Measurements from ENCODE around the gene RASD2.

The RASD2 gene

DNA sequence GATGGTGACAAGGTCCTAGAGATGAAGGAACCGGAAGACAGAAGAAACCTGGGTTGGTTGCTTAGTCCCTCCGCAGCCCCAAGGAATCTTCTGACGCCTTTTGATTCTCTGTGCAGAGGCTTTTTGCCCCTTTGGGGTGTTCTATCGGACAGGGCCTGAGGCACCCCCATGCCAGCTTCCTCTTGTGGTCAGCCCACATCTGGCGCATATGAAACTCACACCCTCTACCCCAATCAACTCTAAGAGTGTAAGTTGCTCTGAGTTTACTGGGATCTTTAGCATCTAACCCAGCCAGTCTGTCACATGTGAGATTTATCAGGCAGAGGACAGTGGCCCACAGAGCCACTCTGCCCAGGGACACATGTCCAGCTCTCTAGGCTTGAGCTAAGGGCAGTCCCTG lies 17.4 kb downstream of the RASD2 start:
- DNase-seq (ENCODE audit: low spot score) = no peak
- TF ChIP-seq, protein P1, sequence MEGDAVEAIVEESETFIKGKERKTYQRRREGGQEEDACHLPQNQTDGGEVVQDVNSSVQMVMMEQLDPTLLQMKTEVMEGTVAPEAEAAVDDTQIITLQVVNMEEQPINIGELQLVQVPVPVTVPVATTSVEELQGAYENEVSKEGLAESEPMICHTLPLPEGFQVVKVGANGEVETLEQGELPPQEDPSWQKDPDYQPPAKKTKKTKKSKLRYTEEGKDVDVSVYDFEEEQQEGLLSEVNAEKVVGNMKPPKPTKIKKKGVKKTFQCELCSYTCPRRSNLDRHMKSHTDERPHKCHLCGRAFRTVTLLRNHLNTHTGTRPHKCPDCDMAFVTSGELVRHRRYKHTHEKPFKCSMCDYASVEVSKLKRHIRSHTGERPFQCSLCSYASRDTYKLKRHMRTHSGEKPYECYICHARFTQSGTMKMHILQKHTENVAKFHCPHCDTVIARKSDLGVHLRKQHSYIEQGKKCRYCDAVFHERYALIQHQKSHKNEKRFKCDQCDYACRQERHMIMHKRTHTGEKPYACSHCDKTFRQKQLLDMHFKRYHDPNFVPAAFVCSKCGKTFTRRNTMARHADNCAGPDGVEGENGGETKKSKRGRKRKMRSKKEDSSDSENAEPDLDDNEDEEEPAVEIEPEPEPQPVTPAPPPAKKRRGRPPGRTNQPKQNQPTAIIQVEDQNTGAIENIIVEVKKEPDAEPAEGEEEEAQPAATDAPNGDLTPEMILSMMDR (IDR thresholded peaks at IDR 0.05; ENCODE audit: extremely low read depth, missing control alignments) = no peak

DNA sequence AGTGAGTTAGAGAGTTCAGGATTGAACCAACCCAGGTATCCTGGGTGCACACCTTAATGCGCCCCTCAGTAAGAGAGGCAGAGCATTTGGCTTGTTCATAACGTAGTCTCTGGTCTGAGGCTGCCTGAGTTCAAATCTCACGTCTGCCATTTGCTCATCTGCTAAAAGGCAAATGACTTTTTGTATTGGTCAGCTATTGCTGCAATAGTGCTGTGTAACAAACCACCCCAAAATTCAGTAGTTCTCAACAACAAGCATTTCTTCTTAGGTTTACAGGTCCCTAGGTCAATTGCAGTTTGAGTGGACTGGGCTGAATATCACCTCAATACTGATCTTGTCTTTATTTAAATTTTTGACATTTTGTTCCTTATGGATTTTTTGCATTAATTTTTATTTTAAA lies 18.1 kb downstream of the RASD2 start:
- DNase-seq (ENCODE audit: low spot score) = no peak
- TF ChIP-seq, protein P1 (IDR thresholded peaks at IDR 0.05; ENCODE audit: extremely low read depth, missing control alignments) = no peak

DNA sequence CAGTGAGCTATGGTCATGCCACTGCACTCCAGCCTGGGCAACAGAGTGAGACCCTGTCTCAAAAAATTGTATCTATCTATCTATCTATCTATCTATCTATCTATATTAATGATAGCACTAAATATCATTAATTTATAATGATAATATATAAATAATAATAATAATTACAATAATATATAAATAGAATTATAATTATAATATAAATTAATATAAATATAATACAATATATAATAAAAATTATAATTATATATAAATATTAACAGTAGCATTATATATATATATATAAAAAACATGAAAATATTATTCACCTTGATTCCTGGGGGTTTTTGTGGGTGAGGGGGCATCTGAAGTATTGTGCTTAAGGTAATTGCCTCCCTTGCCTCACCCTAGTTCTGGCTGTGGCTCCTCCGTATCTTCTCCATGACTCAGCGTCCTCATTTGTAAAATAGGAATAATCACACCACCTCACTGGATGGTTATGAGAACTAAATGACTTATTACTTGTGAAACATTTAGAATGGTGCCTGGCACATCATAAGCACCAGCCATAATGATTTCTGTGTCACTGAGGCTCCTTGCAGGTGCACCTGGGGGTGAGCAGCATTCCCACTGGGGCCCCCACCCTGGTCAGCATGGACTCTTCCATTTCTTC lies 18.8 kb downstream of the RASD2 start:
- no peak for DNase-seq (ENCODE audit: low spot score)
- TF ChIP-seq, protein P1 (IDR thresholded peaks at IDR 0.05; ENCODE audit: extremely low read depth, missing control alignments) = no peak

DNA sequence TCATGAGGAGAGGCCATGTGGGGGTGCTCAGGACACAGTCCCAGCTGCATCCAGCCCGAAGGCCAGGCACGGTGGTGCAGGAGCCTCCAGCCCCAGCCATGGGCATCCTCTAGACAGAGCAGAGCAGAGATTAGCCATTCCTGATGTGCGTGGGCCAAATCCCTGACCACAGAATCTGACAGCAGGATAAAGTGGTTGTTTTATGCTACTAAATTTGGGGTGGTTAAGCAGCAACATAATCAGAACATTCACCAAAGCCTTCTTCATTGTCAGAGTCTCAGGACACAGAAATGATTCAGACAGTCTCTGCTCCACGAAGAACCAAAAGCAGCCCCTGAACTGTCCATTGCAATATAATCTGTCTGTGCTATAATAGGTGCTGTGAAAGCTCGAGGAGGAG lies 19.7 kb downstream of the RASD2 start:
- TF ChIP-seq, protein P1 (IDR thresholded peaks at IDR 0.05; ENCODE audit: extremely low read depth, missing control alignments) = no peak
- no peak for DNase-seq (ENCODE audit: low spot score)

DNA sequence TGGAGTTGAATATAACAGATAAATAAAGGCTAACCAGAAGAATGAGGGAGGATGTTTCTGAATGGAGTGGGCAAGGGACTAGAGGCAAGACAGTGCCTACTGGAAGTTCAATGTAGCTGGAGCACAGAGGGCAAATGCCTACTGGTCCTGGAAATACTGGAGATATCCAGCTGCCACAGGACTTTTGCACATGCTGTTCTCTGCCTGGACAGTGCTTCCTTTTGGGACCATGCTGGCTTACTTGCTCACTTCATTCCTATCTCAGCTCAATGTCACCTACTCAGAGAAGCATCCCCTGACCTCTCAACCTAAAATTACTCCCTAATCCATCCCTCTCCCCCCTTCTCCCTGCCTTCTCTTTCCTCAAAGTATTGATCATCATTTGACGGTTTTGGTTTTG lies 20.2 kb downstream of the RASD2 start:
- DNase-seq (ENCODE audit: low spot score) = no peak
- TF ChIP-seq, protein P1 (IDR thresholded peaks at IDR 0.05; ENCODE audit: extremely low read depth, missing control alignments) = no peak

DNA sequence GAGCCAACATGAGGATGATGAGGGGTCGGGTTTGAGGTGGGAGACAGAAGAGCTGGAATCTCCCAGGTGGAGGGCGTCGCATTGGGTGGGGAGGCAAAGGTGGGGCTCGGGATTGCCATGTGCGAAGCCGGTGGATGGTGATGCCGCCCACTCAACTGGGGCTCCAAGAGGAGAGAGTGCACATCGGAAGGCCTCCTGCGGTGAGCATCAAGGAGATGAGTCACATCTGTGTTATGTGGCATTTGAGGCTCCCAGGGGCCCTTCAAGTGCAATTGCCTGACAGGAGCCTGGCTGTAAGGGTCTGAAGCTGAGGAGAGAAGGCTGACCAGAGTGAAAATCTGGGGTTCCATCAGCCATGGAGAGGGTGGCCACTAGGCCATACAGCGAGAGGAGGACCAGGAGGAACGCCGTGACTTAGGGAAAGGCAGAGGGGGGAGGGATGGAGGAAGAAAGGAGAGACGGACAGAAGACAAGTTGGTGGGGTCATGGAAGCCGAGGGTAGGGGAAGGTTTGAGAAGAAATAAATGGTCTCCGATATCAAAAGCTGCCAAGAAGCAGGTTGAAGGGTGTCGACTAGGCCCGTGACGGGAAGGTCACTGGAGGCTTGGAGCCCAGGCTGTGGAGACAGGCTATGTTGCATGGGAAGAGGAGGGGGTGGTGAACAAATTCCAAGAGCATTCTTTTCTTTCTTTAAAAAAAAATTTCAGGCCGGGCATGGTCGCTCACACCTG lies 21.3 kb downstream of the RASD2 start:
- TF ChIP-seq, protein P1 (IDR thresholded peaks at IDR 0.05; ENCODE audit: extremely low read depth, missing control alignments) = no peak
- DNase-seq (ENCODE audit: low spot score) = no peak

DNA sequence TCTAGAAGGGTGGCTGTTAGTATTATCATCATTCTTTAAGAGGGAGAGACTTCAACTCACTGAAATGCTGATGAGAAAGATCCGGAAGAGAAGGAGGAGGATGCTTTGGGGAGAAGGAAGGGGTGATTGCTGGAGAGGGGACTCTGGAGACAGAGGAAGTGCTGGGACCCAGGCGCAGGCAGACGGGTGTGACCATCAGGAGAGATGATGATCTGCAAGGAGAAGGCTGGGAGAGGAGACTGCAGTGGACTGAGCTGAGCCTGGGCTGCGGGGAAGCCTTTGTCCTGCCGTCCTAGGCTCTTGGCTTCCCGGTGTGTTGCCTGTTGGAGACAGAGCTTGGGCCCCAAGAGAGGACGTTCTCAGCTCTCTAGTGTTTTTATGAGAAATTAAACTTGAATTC lies 22.6 kb downstream of the RASD2 start:
- DNase-seq (ENCODE audit: low spot score) = no peak
- TF ChIP-seq, protein P1 (IDR thresholded peaks at IDR 0.05; ENCODE audit: extremely low read depth, missing control alignments) = no peak

Data from GM20000 (cell line).